T-helper 2 cell (primary cell): Measurements from ENCODE around the gene ZNF23.

Source experiments
- DNase-seq, 5 experiments: peaks; one replicate each; pipeline versions ENCODE4 v3.0.0 to v3.0.0-alpha.2; 2012 to 2022

ZNF23 gene

GRCh38 chr16:71467810-71468209, 5.8 kb upstream of the ZNF23 start:
- peak in 3 of 5 experiments; percentile 3 to 44 (median 41) for DNase-seq

- no peak for DNase-seq
These were observed 2.2 kb upstream of the ZNF23 start for GRCh38 chr16:71464231-71464630.

- DNase-seq = no peak
These were observed 1.1 kb downstream of the ZNF23 start for GRCh38 chr16:71460941-71461340.

- no peak for DNase-seq
These were observed 1.8 kb downstream of the ZNF23 start for GRCh38 chr16:71460236-71460635.

- no peak for DNase-seq
These were observed 2.5 kb downstream of the ZNF23 start for GRCh38 chr16:71459510-71459909.

- no peak for DNase-seq
These were observed 5.2 kb downstream of the ZNF23 start for GRCh38 chr16:71456801-71457200.

GRCh38 chr16:71453036-71453435, 9.0 kb downstream of the ZNF23 start:
- DNase-seq = no peak

- DNase-seq = no peak
These were observed 13.0 kb downstream of the ZNF23 start for GRCh38 chr16:71449020-71449419.

- DNase-seq = no peak
These were observed 13.7 kb downstream of the ZNF23 start for GRCh38 chr16:71448274-71448866.

- DNase-seq = no peak
These were observed 18.3 kb downstream of the ZNF23 start for GRCh38 chr16:71443714-71444113.

GRCh38 chr16:71442051-71442440, 20.0 kb downstream of the ZNF23 start, which contains the start of gene TLE7:
TSS of gene TLE7 (minus strand) at chr16:71442054. CDS start at chr16:71433324, 8,730 bp downstream.
- DNase-seq = no peak

- peak in 1 of 5 experiments; percentile 12 for DNase-seq
These were observed 20.5 kb downstream of the ZNF23 start for GRCh38 chr16:71441348-71442050.

GRCh38 chr16:71440669-71441347, 21.2 kb downstream of the ZNF23 start:
- peak in 1 of 5 experiments; percentile 11 for DNase-seq

GRCh38 chr16:71439523-71439922, 22.5 kb downstream of the ZNF23 start:
- no peak for DNase-seq

- no peak for DNase-seq
These were observed 25.6 kb downstream of the ZNF23 start for GRCh38 chr16:71436473-71436872.

- no peak for DNase-seq
These were observed 29.1 kb downstream of the ZNF23 start for GRCh38 chr16:71432906-71433305.

- DNase-seq = no peak
These were observed 30.1 kb downstream of the ZNF23 start for GRCh38 chr16:71431991-71432390.

GRCh38 chr16:71431176-71431575, 30.9 kb downstream of the ZNF23 start:
- no peak for DNase-seq

- no peak for DNase-seq
These were observed 31.3 kb downstream of the ZNF23 start for GRCh38 chr16:71430744-71431143.

- DNase-seq = no peak
These were observed 32.5 kb downstream of the ZNF23 start for GRCh38 chr16:71429581-71429980.

GRCh38 chr16:71428883-71429282, 33.2 kb downstream of the ZNF23 start:
- no peak for DNase-seq

GRCh38 chr16:71428385-71428784, 33.7 kb downstream of the ZNF23 start:
- no peak for DNase-seq

GRCh38 chr16:71426880-71427615, 35.0 kb downstream of the ZNF23 start:
- no peak for DNase-seq
